Measurements from ENCODE around the gene GPR146. TPM values are rescaled to one million over a fixed set of nuclear protein-coding genes. Genes with fewer than 3 reads are reported as not detected.

GPR146 gene
- total RNA-seq, 1 experiment from 2014 or later: 2.9 TPM

DNA sequence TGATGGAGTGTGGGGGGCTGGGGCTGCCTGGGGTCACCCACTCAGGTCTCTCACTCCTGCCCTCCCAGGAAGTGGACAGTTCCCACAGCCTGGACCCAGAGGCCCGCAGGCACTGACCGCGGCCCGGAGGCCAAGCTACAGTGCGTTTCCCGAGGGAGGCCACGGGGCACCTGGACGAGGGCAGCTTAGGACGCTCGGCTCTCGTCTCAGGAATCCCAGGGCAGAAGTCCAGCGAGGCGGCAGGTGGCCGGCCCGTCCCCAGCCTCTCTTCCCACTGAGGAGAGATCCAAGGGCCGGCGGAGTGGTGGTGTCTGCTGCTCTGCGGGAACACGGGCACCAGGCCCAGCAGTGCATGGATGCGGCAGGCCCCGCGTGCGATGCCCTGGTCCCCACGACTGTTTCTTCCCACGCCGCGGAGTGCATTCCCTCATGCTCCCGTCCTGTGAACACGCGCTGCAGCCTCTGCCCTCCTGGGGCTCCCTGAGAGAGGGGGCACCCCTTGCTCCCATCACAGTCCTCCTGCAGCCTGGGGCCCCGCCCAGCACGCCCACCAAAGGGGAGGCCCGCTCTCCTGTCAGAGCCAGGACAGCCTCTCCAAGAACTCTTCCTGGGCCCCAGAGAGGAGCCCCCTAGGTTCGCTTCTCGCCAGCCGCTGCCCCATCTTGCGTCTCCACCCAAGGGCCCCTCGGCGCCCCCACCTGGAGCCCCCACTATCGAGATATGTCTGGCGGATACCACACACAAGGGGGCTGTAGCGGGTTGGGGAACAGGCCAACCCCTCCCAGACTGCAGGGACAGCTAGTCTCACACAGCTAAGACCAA, 24.3 kb upstream of the GPR146 start:
- TF ChIP-seq SIN3A (IDR thresholded peaks at IDR 0.05; ENCODE audit: borderline replicate concordance, insufficient read depth, low read depth, low read length) (no peak), POLR2AphosphoS5 (IDR thresholded peaks at IDR 0.05; ENCODE audit: low read depth, low read length) (no peak), TCF7L2 (IDR thresholded peaks at IDR 0.05; ENCODE audit: low read depth, low read length) (no peak)
- TF ChIP-seq, protein P1, sequence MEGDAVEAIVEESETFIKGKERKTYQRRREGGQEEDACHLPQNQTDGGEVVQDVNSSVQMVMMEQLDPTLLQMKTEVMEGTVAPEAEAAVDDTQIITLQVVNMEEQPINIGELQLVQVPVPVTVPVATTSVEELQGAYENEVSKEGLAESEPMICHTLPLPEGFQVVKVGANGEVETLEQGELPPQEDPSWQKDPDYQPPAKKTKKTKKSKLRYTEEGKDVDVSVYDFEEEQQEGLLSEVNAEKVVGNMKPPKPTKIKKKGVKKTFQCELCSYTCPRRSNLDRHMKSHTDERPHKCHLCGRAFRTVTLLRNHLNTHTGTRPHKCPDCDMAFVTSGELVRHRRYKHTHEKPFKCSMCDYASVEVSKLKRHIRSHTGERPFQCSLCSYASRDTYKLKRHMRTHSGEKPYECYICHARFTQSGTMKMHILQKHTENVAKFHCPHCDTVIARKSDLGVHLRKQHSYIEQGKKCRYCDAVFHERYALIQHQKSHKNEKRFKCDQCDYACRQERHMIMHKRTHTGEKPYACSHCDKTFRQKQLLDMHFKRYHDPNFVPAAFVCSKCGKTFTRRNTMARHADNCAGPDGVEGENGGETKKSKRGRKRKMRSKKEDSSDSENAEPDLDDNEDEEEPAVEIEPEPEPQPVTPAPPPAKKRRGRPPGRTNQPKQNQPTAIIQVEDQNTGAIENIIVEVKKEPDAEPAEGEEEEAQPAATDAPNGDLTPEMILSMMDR (IDR thresholded peaks at IDR 0.05): no peak
- TF ChIP-seq, protein P2, sequence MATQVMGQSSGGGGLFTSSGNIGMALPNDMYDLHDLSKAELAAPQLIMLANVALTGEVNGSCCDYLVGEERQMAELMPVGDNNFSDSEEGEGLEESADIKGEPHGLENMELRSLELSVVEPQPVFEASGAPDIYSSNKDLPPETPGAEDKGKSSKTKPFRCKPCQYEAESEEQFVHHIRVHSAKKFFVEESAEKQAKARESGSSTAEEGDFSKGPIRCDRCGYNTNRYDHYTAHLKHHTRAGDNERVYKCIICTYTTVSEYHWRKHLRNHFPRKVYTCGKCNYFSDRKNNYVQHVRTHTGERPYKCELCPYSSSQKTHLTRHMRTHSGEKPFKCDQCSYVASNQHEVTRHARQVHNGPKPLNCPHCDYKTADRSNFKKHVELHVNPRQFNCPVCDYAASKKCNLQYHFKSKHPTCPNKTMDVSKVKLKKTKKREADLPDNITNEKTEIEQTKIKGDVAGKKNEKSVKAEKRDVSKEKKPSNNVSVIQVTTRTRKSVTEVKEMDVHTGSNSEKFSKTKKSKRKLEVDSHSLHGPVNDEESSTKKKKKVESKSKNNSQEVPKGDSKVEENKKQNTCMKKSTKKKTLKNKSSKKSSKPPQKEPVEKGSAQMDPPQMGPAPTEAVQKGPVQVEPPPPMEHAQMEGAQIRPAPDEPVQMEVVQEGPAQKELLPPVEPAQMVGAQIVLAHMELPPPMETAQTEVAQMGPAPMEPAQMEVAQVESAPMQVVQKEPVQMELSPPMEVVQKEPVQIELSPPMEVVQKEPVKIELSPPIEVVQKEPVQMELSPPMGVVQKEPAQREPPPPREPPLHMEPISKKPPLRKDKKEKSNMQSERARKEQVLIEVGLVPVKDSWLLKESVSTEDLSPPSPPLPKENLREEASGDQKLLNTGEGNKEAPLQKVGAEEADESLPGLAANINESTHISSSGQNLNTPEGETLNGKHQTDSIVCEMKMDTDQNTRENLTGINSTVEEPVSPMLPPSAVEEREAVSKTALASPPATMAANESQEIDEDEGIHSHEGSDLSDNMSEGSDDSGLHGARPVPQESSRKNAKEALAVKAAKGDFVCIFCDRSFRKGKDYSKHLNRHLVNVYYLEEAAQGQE (IDR thresholded peaks at IDR 0.05; ENCODE audit: insufficient read depth in 1 of 2, low read depth in 2 of 2, low read length in 1 of 2): no peak
- CTCF ChIA-PET: interaction anchor here (0.5 to 2.8 kb wide), 3 partner anchors 23 to 46 kb away, joined by 3 to 13 read pairs (median 6); no protein-coding TSS in a partner anchor
- no peaks in the 10 kb centered on the region for H3K27me3 ChIP-seq (ENCODE audit: control insufficient read depth, insufficient read depth, low read length)
- no peak overlapping the region for H3K27ac ChIP-seq (ENCODE audit: low read length)
- peak; percentile 15; the same call in 1 of the 2 replicates for ATAC-seq
- POLR2A ChIA-PET: no interaction called here
- H3K4me3 ChIP-seq (ENCODE audit: low read depth in 2 of 2, low read length in 2 of 2): no peak overlapping the region
- BruUV-seq (replicated peaks): no TSS peak
- H3K9me3 ChIP-seq (ENCODE audit: control insufficient read depth, insufficient read depth, low read depth, low read length): no peaks in the 10 kb centered on the region
- peaks cover 5% of the 10 kb centered on the region; the same call in 1 of the 2 replicates for H3K4me1 ChIP-seq (ENCODE audit: control insufficient read depth, insufficient read depth, low read length)
- intact Hi-C loops (cut with micrococcal nuclease; ENCODE audit: unreplicated experiment) (no loop called here), in situ Hi-C loops (cut with HindIII; ENCODE audit: low pct_unique_long_range_greater_than_20kb, low sequenced_read_pairs) (no loop called here)
- H3K36me3 ChIP-seq (ENCODE audit: control insufficient read depth, insufficient read depth, low read length): no peaks in the 10 kb centered on the region
- no peak for DNase-seq (ENCODE audit: low read depth, low spot score)

DNA sequence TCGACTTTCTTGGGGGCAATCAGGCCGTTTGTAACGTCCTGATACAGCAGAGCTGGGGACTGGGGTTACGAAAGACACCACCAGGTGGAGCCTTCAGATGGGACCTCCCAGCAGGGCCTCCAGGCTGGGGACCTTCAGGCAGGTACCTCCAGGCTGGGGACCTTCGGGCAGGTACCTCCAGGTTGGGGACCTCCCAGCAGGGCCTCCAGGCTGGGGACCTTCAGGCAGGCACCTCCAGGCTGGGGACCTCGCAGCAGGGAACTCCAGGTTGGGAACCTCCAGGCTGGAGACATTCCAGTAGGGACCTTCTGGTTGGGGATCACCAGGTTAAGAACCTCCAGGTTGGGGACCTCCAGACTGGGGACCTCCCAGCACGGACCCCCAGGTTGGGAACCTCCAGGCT, 23.5 kb upstream of the GPR146 start:
- Histone ChIP-seq H3K27ac (ENCODE audit: low read length) (no peak overlapping the region), H3K9me3 (ENCODE audit: control insufficient read depth, insufficient read depth, low read depth, low read length) (no peaks in the 10 kb centered on the region), H3K4me1 (ENCODE audit: control insufficient read depth, insufficient read depth, low read length) (peaks cover 7% of the 10 kb centered on the region), H3K4me3 (ENCODE audit: low read depth in 2 of 2, low read length in 2 of 2) (no peak overlapping the region), H3K27me3 (ENCODE audit: control insufficient read depth, insufficient read depth, low read length) (no peaks in the 10 kb centered on the region), H3K36me3 (ENCODE audit: control insufficient read depth, insufficient read depth, low read length) (no peaks in the 10 kb centered on the region)
- no peak for DNase-seq (ENCODE audit: low read depth, low spot score)
- in situ Hi-C loops (cut with HindIII; ENCODE audit: low pct_unique_long_range_greater_than_20kb, low sequenced_read_pairs): no loop called here
- CTCF ChIA-PET: interaction anchor here (2.8 kb wide), 1 partner anchor 45 kb away, joined by 13 read pairs; no protein-coding TSS in a partner anchor
- no TSS peak for BruUV-seq (replicated peaks)
- peak; percentile 31; the same call in 1 of the 2 replicates for ATAC-seq
- TF ChIP-seq, protein P2 (IDR thresholded peaks at IDR 0.05; ENCODE audit: insufficient read depth in 1 of 2, low read depth in 2 of 2, low read length in 1 of 2): no peak
- TF ChIP-seq POLR2AphosphoS5 (IDR thresholded peaks at IDR 0.05; ENCODE audit: low read depth, low read length): no peak
- TF ChIP-seq TCF7L2 (IDR thresholded peaks at IDR 0.05; ENCODE audit: low read depth, low read length): no peak
- TF ChIP-seq, protein P1 (IDR thresholded peaks at IDR 0.05): no peak; the same call in 1 of the 2 replicates
- TF ChIP-seq SIN3A (IDR thresholded peaks at IDR 0.05; ENCODE audit: borderline replicate concordance, insufficient read depth, low read depth, low read length): no peak
- POLR2A ChIA-PET: no interaction called here
- intact Hi-C loops (cut with micrococcal nuclease; ENCODE audit: unreplicated experiment): no loop called here

Data from Panc1 (cell line).